HCT116 (cell line): ENCODE data around the gene NFIC. TPM values are rescaled to one million over a fixed set of nuclear protein-coding genes. Genes with fewer than 3 reads are reported as not detected.

ENCODE experiments used
- ATAC-seq: fragments of 200-7000 bp; cut with Tn5 transposase; 2 replicates; pipeline ENCODE4 v1.9.1; 2020; ENCODE audit warnings: mild to moderate bottlenecking, moderate library complexity
- BruUV-seq: library from RNA; stranded (reverse); fragments of 400-500 nt; replicated peaks from 2 replicates; lab custom pipeline; 2021; lab: Mats Ljungman, UMichigan
- CTCF ChIA-PET: fragments of 300-600 bp; sonication (Branson Sonifier 250); formaldehyde crosslinking; loops from one replicate; lab custom pipeline; 2021; ENCODE audit warnings: antibody characterized with exemption; lab: Charles Lee
- POLR2A ChIA-PET: fragments of 300-600, 350-600 bp; sonication (Branson Sonifier 250); formaldehyde crosslinking; loops from one replicate; lab custom pipeline; 2021; ENCODE audit warnings: antibody characterized with exemption; lab: Charles Lee
- RAD21 ChIA-PET, 2 experiments: fragments of 300-600 bp; sonication (Branson Sonifier 250); formaldehyde crosslinking; loops; one replicate each; lab custom pipeline; 2023; ENCODE audit warnings: low total read pairs in 2 of 2; ENCODE audit not compliant: uncharacterized antibody in 2 of 2, unreplicated experiment in 2 of 2, low non-redundant PET in 1 of 2; lab: Charles Lee
- DNase-seq: peaks from one replicate; pipeline ENCODE4 v3.0.0-alpha.2; 2010; ENCODE audit warnings: low read depth, low spot score
- H2AFZ ChIP-seq: fragments of 200-600 bp; shearing (Covaris generic), sonication (generic); 2 replicates; pipeline ENCODE4 v1.6.1; 2017; ENCODE audit warnings: low read depth, mixed run types, mixed read lengths, antibody characterized with exemption, low read length; ENCODE audit not compliant: poor library complexity, severe bottlenecking
- H3K27ac ChIP-seq: 2 replicates; pipeline ENCODE4 v1.5.1; 2012; ENCODE audit warnings: low read depth, low read length
- H3K27me3 ChIP-seq: fragments of 200-600 bp; sonication (generic); 2 replicates; pipeline ENCODE4 v1.6.1; 2016; ENCODE audit warnings: mixed run types, low read length, mixed read lengths; ENCODE audit not compliant: insufficient read depth
- H3K36me3 ChIP-seq, 2 experiments: fragments of 200-500 bp in 1 of 2; fragments of 200-600 bp in 1 of 2; sonication (Bioruptor generic) in 1 of 2; sonication (generic) in 1 of 2; 2 replicates each; pipeline versions ENCODE4 v1.5.1 to v1.6.1; 2014 to 2016; ENCODE audit warnings: low read length in 2 of 2, inconsistent platforms in 1 of 2, mixed read lengths in 1 of 2, mixed run types in 1 of 2; ENCODE audit not compliant: insufficient read depth in 2 of 2, control insufficient read depth in 1 of 2
- H3K4me1 ChIP-seq, 2 experiments: fragments of 200-600 bp in 1 of 2; sonication (generic) in 1 of 2; 2 replicates each; pipeline versions ENCODE4 v1.5.1 to v1.6.1; 2012 to 2017; ENCODE audit warnings: low read length in 2 of 2, inconsistent platforms in 1 of 2, mild to moderate bottlenecking in 1 of 2, mixed read lengths in 1 of 2, mixed run types in 1 of 2, moderate library complexity in 1 of 2; ENCODE audit not compliant: insufficient read depth in 2 of 2, control insufficient read depth in 1 of 2
- H3K4me2 ChIP-seq: fragments of 200-600 bp; sonication (generic); 2 replicates; pipeline ENCODE4 v1.6.1; 2017; ENCODE audit warnings: mixed run types, low read length, mixed read lengths
- H3K4me3 ChIP-seq, 2 experiments: fragments of 200-600 bp in 1 of 2; sonication (generic) in 1 of 2; replicated peaks in 1 of 2; 2 replicates each; pipeline ENCODE4 v1.5.1; 2011 to 2016; ENCODE audit warnings: low read length in 2 of 2, control low read depth in 1 of 2, low read depth in 1 of 2, mild to moderate bottlenecking in 1 of 2, mixed read lengths in 1 of 2, mixed run types in 1 of 2
- H3K79me2 ChIP-seq: fragments of 200-600 bp; sonication (generic); 2 replicates; pipeline ENCODE4 v1.6.1; 2017; ENCODE audit warnings: mild to moderate bottlenecking, mixed run types, low read length, moderate library complexity, mixed read lengths; ENCODE audit not compliant: insufficient read depth
- H3K9ac ChIP-seq: fragments of 200-600 bp; sonication (generic); 2 replicates; pipeline ENCODE4 v1.6.1; 2016; ENCODE audit warnings: low read length, mixed read lengths
- H3K9me2 ChIP-seq: fragments of 200-600 bp; sonication (generic), shearing (Covaris generic); 2 replicates; pipeline ENCODE4 v1.6.1; 2017; ENCODE audit warnings: mixed run types, mild to moderate bottlenecking, moderate library complexity; ENCODE audit not compliant: insufficient read depth
- H3K9me3 ChIP-seq, 2 experiments: fragments of 200-500 bp in 1 of 2; fragments of 200-600 bp in 1 of 2; sonication (Bioruptor generic) in 1 of 2; sonication (generic) in 1 of 2; 2 replicates each; pipeline ENCODE4 v1.6.1; 2014 to 2017; ENCODE audit warnings: low read length in 2 of 2, mixed read lengths in 2 of 2, inconsistent platforms in 1 of 2, low read depth in 1 of 2, mild to moderate bottlenecking in 1 of 2, mixed run types in 1 of 2, moderate library complexity in 1 of 2; ENCODE audit not compliant: control insufficient read depth in 1 of 2, insufficient read depth in 1 of 2
- H4K20me1 ChIP-seq: fragments of 200-600 bp; sonication (generic), shearing (Covaris generic); 2 replicates; pipeline ENCODE4 v1.6.1; 2017; ENCODE audit warnings: mixed run types, mild to moderate bottlenecking, moderate library complexity; ENCODE audit not compliant: insufficient read depth
- YY1 ChIP-seq: IDR thresholded peaks from 2 replicates; pipeline ENCODE4 v1.6.1; 2011; ENCODE audit warnings: low read length, low read depth, moderate library complexity, mild to moderate bottlenecking; ENCODE audit not compliant: insufficient replicate concordance; ENCODE audit errors: extremely low read depth
- intact Hi-C: fragments of 100-400 bp; cut with micrococcal nuclease; formaldehyde crosslinking; loops from 2 replicates; pipeline ENCODE4 v1.10.0; 2022
- total RNA-seq: library from RNA; stranded (reverse); gene quantifications from one replicate; pipeline ENCODE4 v1.2.1, GENCODE V29; 2021; ENCODE audit not compliant: unreplicated experiment
- TF ChIP-seq, protein P1 (sequence below): IDR thresholded peaks from 2 replicates; pipeline ENCODE4 v1.6.1; 2011; ENCODE audit warnings: mild to moderate bottlenecking, low read length, moderate library complexity; ENCODE audit not compliant: insufficient replicate concordance; ENCODE audit errors: extremely low read depth

NFIC gene
- total RNA-seq, 1 experiment from 2014 or later, result 116 TPM

DNA sequence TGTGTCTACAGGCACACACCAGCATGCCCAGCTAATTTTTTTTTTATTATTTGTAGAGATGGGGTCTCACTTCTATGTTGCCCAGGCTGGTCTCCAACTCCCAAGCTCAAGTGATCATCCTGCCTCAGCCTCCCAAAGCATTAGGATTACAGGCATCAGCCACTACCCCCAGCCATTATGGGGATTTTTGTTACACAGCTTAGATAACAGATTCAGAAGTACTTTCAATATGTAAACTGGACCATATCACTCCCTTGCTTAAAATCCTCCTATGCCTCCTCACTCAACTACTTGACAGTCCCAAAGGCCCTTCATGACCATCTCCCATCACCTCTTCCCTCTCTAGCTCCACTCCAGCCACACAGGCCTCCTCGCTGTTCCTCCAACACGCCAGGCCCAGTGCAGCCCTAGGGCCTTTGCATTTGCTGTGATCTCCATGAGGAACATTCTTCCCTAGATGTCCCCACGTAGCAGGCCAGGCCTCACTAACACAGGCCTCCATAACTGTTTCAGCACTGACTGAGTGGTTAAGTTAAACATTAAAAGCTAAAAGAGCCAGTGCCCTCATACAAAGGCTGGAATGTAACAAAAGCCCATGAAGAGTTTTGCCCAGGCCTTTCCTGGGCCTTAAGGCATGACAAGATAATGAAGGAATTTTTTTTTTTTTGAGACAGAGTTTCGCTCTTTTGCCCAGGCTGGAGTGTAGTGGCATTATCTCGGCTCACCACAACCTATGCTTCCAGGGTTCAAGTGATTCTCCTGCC lies 131.6 kb downstream of the NFIC start:
- intact Hi-C loops, result no loop called here
- ChIA-PET RAD21 (no interaction called here), POLR2A (no interaction called here)

More for the DNA sequence above, 131.6 kb downstream of the NFIC start:
- no peaks in the 10 kb centered on the region for H3K9me2 ChIP-seq
- no peak for TF ChIP-seq YY1
- TF ChIP-seq, protein P1, sequence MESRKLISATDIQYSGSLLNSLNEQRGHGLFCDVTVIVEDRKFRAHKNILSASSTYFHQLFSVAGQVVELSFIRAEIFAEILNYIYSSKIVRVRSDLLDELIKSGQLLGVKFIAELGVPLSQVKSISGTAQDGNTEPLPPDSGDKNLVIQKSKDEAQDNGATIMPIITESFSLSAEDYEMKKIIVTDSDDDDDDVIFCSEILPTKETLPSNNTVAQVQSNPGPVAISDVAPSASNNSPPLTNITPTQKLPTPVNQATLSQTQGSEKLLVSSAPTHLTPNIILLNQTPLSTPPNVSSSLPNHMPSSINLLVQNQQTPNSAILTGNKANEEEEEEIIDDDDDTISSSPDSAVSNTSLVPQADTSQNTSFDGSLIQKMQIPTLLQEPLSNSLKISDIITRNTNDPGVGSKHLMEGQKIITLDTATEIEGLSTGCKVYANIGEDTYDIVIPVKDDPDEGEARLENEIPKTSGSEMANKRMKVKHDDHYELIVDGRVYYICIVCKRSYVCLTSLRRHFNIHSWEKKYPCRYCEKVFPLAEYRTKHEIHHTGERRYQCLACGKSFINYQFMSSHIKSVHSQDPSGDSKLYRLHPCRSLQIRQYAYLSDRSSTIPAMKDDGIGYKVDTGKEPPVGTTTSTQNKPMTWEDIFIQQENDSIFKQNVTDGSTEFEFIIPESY, result no peak
- TF ChIP-seq, all 23 proteins: peak for 0
- Histone ChIP-seq H3K9me3 (no peaks in the 10 kb centered on the region), H3K9ac (no peak overlapping the region), H3K27ac (no peak overlapping the region), H3K4me2 (no peak overlapping the region), H3K79me2 (peaks cover 38% of the 10 kb centered on the region), H3K27me3 (no peaks in the 10 kb centered on the region), H3K4me3 (no peak overlapping the region), H3K4me1 (peaks cover 10 to 16% of the 10 kb centered on the region in 2 experiments; a peak in 3 of 4 replicates), H3K36me3 (peaks cover 2 to 19% of the 10 kb centered on the region in 2 experiments; a peak in 2 of 4 replicates), H2AFZ (no peak overlapping the region), H4K20me1 (no peaks in the 10 kb centered on the region)
- ATAC-seq (no peak), DNase-seq (no peak)
- no TSS peak for BruUV-seq
- CTCF ChIA-PET, result no interaction called here
